ENCODE results near the gene RGP1.

Gene RGP1

DNA sequence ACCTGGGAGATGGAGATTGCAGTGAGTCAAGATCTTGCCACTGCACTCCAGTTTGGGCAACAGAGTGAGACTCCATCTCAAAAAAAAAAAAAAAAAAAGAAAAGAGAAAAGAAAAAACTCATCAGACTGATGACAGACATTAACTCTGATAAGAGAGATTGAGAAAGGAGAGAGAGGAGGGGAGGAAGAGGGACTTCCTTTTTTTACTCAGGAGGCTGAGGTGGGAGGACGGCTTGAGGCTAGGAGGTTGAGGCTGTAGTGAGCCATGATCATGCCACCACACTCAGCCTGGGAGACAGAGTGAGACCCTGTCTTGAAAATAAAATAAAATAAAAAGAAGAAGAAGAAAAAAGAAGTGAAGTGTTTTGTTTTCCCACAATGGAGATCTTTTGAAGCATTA is 14.7 kb downstream of the RGP1 start:
- no peaks in the 10 kb centered on the region for H3K27me3 ChIP-seq (replicated peaks; ENCODE audit: insufficient read depth, low read length)
- no peaks in the 10 kb centered on the region for H3K9me3 ChIP-seq (replicated peaks; ENCODE audit: insufficient read depth, low read length)
- H4K20me1 ChIP-seq (ENCODE audit: insufficient read depth, low read length) = no peaks in the 10 kb centered on the region
- H3K4me1 ChIP-seq (ENCODE audit: low read length) = peaks cover 5% of the 10 kb centered on the region; the same call in 1 of the 2 replicates
- no peak for TF ChIP-seq CTCF (IDR thresholded peaks at IDR 0.05; ENCODE audit: low read length)
- TF ChIP-seq EZH2phosphoT487 (IDR thresholded peaks at IDR 0.05; ENCODE audit: low read length) = no peak
- no peak for TF ChIP-seq EZH2 (optimal IDR thresholded peaks at IDR 0.05; ENCODE audit: low read depth, low read length)
- no peaks in the 10 kb centered on the region for H3F3A ChIP-seq (ENCODE audit: insufficient read depth, low read length)
- H3K79me2 ChIP-seq (ENCODE audit: low read length) = peaks cover 62% of the 10 kb centered on the region
- H3K36me3 ChIP-seq (replicated peaks; ENCODE audit: insufficient read depth, low read length) = no peaks in the 10 kb centered on the region
- no peak overlapping the region for H3K9ac ChIP-seq (ENCODE audit: low read length)
- no peak overlapping the region for H3K27ac ChIP-seq (ENCODE audit: low read length)
- H3K4me3 ChIP-seq (ENCODE audit: low read length) = no peak overlapping the region
- no peak overlapping the region for H2AFZ ChIP-seq (ENCODE audit: low read length)
- no peaks in the 10 kb centered on the region for H3K9me2 ChIP-seq (replicated peaks; ENCODE audit: insufficient read depth, low read length)
- DNase-seq = no peak
- no peak overlapping the region for H3K4me2 ChIP-seq (ENCODE audit: low read depth, low read length)

- Histone ChIP-seq H3K9me2 (replicated peaks; ENCODE audit: insufficient read depth, low read length) (no peaks in the 10 kb centered on the region), H3K4me3 (ENCODE audit: low read length) (no peak overlapping the region), H4K20me1 (ENCODE audit: insufficient read depth, low read length) (no peaks in the 10 kb centered on the region), H3K9me3 (replicated peaks; ENCODE audit: insufficient read depth, low read length) (no peaks in the 10 kb centered on the region), H3K27ac (ENCODE audit: low read length) (no peak overlapping the region), H2AFZ (ENCODE audit: low read length) (no peak overlapping the region), H3F3A (ENCODE audit: insufficient read depth, low read length) (no peaks in the 10 kb centered on the region), H3K4me1 (ENCODE audit: low read length) (no peaks in the 10 kb centered on the region), H3K36me3 (replicated peaks; ENCODE audit: insufficient read depth, low read length) (no peaks in the 10 kb centered on the region), H3K9ac (ENCODE audit: low read length) (no peak overlapping the region), H3K4me2 (ENCODE audit: low read depth, low read length) (no peak overlapping the region), H3K27me3 (replicated peaks; ENCODE audit: insufficient read depth, low read length) (no peaks in the 10 kb centered on the region), H3K79me2 (ENCODE audit: low read length) (peaks cover 37% of the 10 kb centered on the region)
- no peak for DNase-seq
- TF ChIP-seq EZH2phosphoT487 (IDR thresholded peaks at IDR 0.05; ENCODE audit: low read length) (no peak), EZH2 (optimal IDR thresholded peaks at IDR 0.05; ENCODE audit: low read depth, low read length) (no peak), CTCF (IDR thresholded peaks at IDR 0.05; ENCODE audit: low read length) (no peak)
Measured at GRCh38 chr9:35766997-35767396, 17.9 kb downstream of the RGP1 start.

DNA sequence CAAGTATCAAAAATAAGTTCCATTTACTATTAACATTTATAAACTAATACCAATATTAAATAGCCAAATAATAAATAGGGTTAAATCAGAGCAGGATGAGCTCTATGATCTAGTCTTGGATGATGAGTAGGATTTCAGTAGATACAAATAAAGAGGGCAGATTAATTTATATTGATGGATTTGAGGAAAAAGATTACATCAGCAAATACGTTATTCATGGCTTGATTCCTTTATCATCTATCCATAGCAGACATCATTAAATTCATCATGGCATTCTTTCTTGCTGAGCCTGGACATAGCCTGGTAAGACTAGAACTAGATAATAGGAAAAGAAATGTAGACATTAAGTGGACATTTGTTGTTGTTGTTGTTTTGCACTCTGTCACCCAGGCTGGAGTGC is 18.4 kb downstream of the RGP1 start:
- Histone ChIP-seq H3K9me2 (replicated peaks; ENCODE audit: insufficient read depth, low read length) (no peaks in the 10 kb centered on the region), H3F3A (ENCODE audit: insufficient read depth, low read length) (no peaks in the 10 kb centered on the region), H3K9ac (ENCODE audit: low read length) (no peak overlapping the region), H3K4me1 (ENCODE audit: low read length) (no peaks in the 10 kb centered on the region), H3K9me3 (replicated peaks; ENCODE audit: insufficient read depth, low read length) (no peaks in the 10 kb centered on the region), H3K27me3 (replicated peaks; ENCODE audit: insufficient read depth, low read length) (no peaks in the 10 kb centered on the region), H3K36me3 (replicated peaks; ENCODE audit: insufficient read depth, low read length) (no peaks in the 10 kb centered on the region), H3K27ac (ENCODE audit: low read length) (no peak overlapping the region), H2AFZ (ENCODE audit: low read length) (no peak overlapping the region), H4K20me1 (ENCODE audit: insufficient read depth, low read length) (no peaks in the 10 kb centered on the region), H3K4me2 (ENCODE audit: low read depth, low read length) (no peak overlapping the region), H3K79me2 (ENCODE audit: low read length) (peaks cover 32% of the 10 kb centered on the region), H3K4me3 (ENCODE audit: low read length) (no peak overlapping the region)
- no peak for DNase-seq
- TF ChIP-seq CTCF (IDR thresholded peaks at IDR 0.05; ENCODE audit: low read length) = no peak
- no peak for TF ChIP-seq EZH2 (optimal IDR thresholded peaks at IDR 0.05; ENCODE audit: low read depth, low read length)
